Uterus (tissue), 2 donors: Measurements from ENCODE around the gene NUDT3.

Experiments
- POLR2A ChIP-seq, 2 donors: fragments of 450-650 bp; IDR thresholded peaks; one replicate each; pipeline ENCODE4 v1.6.1; 2016; ENCODE audit warnings: antibody characterized with exemption in 2 of 2, mild to moderate bottlenecking in 1 of 2, moderate library complexity in 1 of 2
- TF ChIP-seq, protein P1 (sequence below), 4 experiments: fragments of 200-600 bp in 2 of 4; fragments of 450-650 bp in 2 of 4; sonication (generic) in 2 of 4; IDR thresholded peaks; one replicate each; pipeline ENCODE4 v1.5.1; 2016 to 2019; ENCODE audit warnings: antibody characterized with exemption in 4 of 4, mild to moderate bottlenecking in 2 of 4, moderate library complexity in 1 of 4

DNA sequence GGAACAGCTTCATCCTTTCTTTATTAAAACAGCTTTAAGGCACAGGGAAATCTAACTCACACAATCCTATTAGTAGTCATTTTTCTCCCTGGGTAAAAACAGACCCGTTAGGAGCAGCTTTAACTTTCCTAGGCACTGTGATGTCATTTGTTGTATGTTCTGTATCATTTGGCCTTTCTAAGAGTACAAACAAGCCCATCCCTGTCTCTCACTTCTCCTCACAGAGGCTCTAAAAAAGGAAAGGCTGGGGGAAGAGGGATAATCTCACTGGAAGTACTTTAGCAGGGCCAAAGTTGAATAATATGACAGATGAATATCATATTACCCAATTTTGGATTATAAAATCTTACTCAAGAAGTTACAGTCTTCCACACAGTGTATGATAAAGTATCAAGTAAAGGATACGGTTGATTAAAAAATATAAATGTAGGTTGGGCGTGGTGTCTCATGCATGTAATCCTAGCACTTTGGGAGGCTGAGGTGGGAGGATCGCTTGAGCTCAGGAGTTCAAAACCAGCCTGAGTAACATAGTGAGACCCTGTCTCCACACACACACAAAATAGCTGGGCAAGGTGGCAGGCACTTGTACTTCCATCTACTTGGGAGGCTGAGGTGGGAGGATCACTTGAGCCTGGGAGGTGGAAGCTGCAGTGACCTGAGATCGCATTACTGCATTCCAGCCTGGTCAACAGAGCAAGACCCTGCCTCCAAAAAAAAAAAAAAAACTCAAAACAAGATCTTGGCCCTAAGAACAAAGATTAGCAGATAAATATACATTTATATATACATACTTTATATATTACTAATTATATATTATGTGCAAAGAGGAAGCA, 7.9 kb downstream of the NUDT3 start:
- TF ChIP-seq, protein P1, sequence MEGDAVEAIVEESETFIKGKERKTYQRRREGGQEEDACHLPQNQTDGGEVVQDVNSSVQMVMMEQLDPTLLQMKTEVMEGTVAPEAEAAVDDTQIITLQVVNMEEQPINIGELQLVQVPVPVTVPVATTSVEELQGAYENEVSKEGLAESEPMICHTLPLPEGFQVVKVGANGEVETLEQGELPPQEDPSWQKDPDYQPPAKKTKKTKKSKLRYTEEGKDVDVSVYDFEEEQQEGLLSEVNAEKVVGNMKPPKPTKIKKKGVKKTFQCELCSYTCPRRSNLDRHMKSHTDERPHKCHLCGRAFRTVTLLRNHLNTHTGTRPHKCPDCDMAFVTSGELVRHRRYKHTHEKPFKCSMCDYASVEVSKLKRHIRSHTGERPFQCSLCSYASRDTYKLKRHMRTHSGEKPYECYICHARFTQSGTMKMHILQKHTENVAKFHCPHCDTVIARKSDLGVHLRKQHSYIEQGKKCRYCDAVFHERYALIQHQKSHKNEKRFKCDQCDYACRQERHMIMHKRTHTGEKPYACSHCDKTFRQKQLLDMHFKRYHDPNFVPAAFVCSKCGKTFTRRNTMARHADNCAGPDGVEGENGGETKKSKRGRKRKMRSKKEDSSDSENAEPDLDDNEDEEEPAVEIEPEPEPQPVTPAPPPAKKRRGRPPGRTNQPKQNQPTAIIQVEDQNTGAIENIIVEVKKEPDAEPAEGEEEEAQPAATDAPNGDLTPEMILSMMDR (IDR thresholded peaks at IDR 0.05), result no peak
- no peak for TF ChIP-seq POLR2A (IDR thresholded peaks at IDR 0.05)
